Measurements from ENCODE around the gene KLHL17. TPM values are rescaled to one million over a fixed set of nuclear protein-coding genes. Genes with fewer than 3 reads are reported as not detected.

KLHL17 gene
- total and polyA plus RNA-seq, 5 donors from 2014 or later: 1.5 to 28.4 (median 1.6) TPM

GRCh38 chr1:941015-941587 lies 19.3 kb upstream of the KLHL17 start:
- no peak overlapping the region for H3K4me3 ChIP-seq (ENCODE audit: low read depth, low read length)
- H3K36me3 Mint-ChIP-seq: peaks cover 9% of the 10 kb centered on the region

GRCh38 chr1:941588-942383 lies 18.6 kb upstream of the KLHL17 start:
- H3K4me1 ChIP-seq (ENCODE audit: control insufficient read depth, insufficient read depth, low read length, poor library complexity, severe bottlenecking): peaks cover 27% of the 10 kb centered on the region
- H3K4me1 Mint-ChIP-seq: peaks cover 0 to 13% (median 0%) of the 10 kb centered on the region in 4 donors
- H3K36me3 Mint-ChIP-seq: peaks cover 9% of the 10 kb centered on the region
- no peaks in the 10 kb centered on the region for H3K36me3 ChIP-seq (ENCODE audit: control insufficient read depth, insufficient read depth, low read length)
- no peak overlapping the region for H3K4me3 ChIP-seq (ENCODE audit: low read depth, low read length)
- peak overlapping the region; percentile 70 to 84 (median 76) for H3K4me3 Mint-ChIP-seq
- H3K27me3 Mint-ChIP-seq: peaks cover 26% of the 10 kb centered on the region
- H3K27ac Mint-ChIP-seq: no peak overlapping the region
- H3K27ac ChIP-seq (ENCODE audit: insufficient read depth, low read length, poor library complexity, severe bottlenecking): no peak overlapping the region
- H3K9me3 ChIP-seq (ENCODE audit: control insufficient read depth in 2 of 2, low read length in 2 of 2): no peaks in the 10 kb centered on the region
- no peaks in the 10 kb centered on the region for H3K27me3 ChIP-seq (ENCODE audit: control insufficient read depth, insufficient read depth, low read length)
- DNase-seq (peak in 1 of 3 donors; percentile 12), ATAC-seq (ENCODE audit: low read depth in 2 of 2) (no peak)
- H3K9me3 Mint-ChIP-seq: no peaks in the 10 kb centered on the region

More at GRCh38 chr1:941015-941587, 19.3 kb upstream of the KLHL17 start:
- no peak overlapping the region for H3K27ac Mint-ChIP-seq
- peaks cover 26% of the 10 kb centered on the region for H3K27me3 Mint-ChIP-seq
- Histone ChIP-seq H3K27ac (ENCODE audit: insufficient read depth, low read length, poor library complexity, severe bottlenecking) (no peak overlapping the region), H3K27me3 (ENCODE audit: control insufficient read depth, insufficient read depth, low read length) (no peaks in the 10 kb centered on the region), H3K4me1 (ENCODE audit: control insufficient read depth, insufficient read depth, low read length, poor library complexity, severe bottlenecking) (peaks cover 27% of the 10 kb centered on the region), H3K36me3 (ENCODE audit: control insufficient read depth, insufficient read depth, low read length) (no peaks in the 10 kb centered on the region), H3K9me3 (ENCODE audit: control insufficient read depth in 2 of 2, low read length in 2 of 2) (no peaks in the 10 kb centered on the region)
- DNase-seq: no peak
- H3K4me3 Mint-ChIP-seq: peak overlapping the region; percentile 70 to 84 (median 76)
- H3K9me3 Mint-ChIP-seq: no peaks in the 10 kb centered on the region
- peaks cover 0 to 13% (median 0%) of the 10 kb centered on the region in 4 donors for H3K4me1 Mint-ChIP-seq
- ATAC-seq (ENCODE audit: low read depth in 2 of 2): no peak

GRCh38 chr1:942411-942821 lies 18.0 kb upstream of the KLHL17 start:
- DNase-seq: no peak
- H3K4me1 Mint-ChIP-seq: peaks cover 0 to 13% (median 0%) of the 10 kb centered on the region in 4 donors
- no peak for ATAC-seq (ENCODE audit: low read depth in 2 of 2)

GRCh38 chr1:942864-943533 lies 17.4 kb upstream of the KLHL17 start:
- Histone ChIP-seq H3K9me3 (ENCODE audit: control insufficient read depth in 2 of 2, low read length in 2 of 2) (no peaks in the 10 kb centered on the region), H3K4me1 (ENCODE audit: control insufficient read depth, insufficient read depth, low read length, poor library complexity, severe bottlenecking) (peaks cover 27% of the 10 kb centered on the region), H3K36me3 (ENCODE audit: control insufficient read depth, insufficient read depth, low read length) (peaks cover 10% of the 10 kb centered on the region), H3K27ac (ENCODE audit: insufficient read depth, low read length, poor library complexity, severe bottlenecking) (no peak overlapping the region), H3K27me3 (ENCODE audit: control insufficient read depth, insufficient read depth, low read length) (no peaks in the 10 kb centered on the region), H3K4me3 (ENCODE audit: low read depth, low read length) (no peak overlapping the region)
- Mint-ChIP-seq H3K36me3 (peaks cover 15% of the 10 kb centered on the region), H3K27me3 (peaks cover 22% of the 10 kb centered on the region), H3K9me3 (no peaks in the 10 kb centered on the region), H3K27ac (no peak overlapping the region), H3K4me1 (peaks cover 0 to 13% (median 0%) of the 10 kb centered on the region in 4 donors), H3K4me3 (peak overlapping the region in 2 of 4 donors; percentile 25 to 31)
- ATAC-seq (ENCODE audit: low read depth in 2 of 2) (no peak), DNase-seq (no peak)

More at GRCh38 chr1:942411-942821, 18.0 kb upstream of the KLHL17 start:
- H3K4me3 ChIP-seq (ENCODE audit: low read depth, low read length): no peak overlapping the region
- H3K9me3 ChIP-seq (ENCODE audit: control insufficient read depth in 2 of 2, low read length in 2 of 2): no peaks in the 10 kb centered on the region
- Mint-ChIP-seq H3K36me3 (peaks cover 15% of the 10 kb centered on the region), H3K27ac (no peak overlapping the region), H3K9me3 (no peaks in the 10 kb centered on the region), H3K4me3 (no peak overlapping the region), H3K27me3 (peaks cover 26% of the 10 kb centered on the region)
- H3K36me3 ChIP-seq (ENCODE audit: control insufficient read depth, insufficient read depth, low read length): peaks cover 5% of the 10 kb centered on the region
- no peaks in the 10 kb centered on the region for H3K27me3 ChIP-seq (ENCODE audit: control insufficient read depth, insufficient read depth, low read length)
- no peak overlapping the region for H3K27ac ChIP-seq (ENCODE audit: insufficient read depth, low read length, poor library complexity, severe bottlenecking)
- H3K4me1 ChIP-seq (ENCODE audit: control insufficient read depth, insufficient read depth, low read length, poor library complexity, severe bottlenecking): peaks cover 27% of the 10 kb centered on the region

GRCh38 chr1:943545-944340 lies 16.6 kb upstream of the KLHL17 start:
- peak overlapping the region in 1 of 4 donors; percentile 31 for H3K4me3 Mint-ChIP-seq
- Histone ChIP-seq H3K4me3 (ENCODE audit: low read depth, low read length) (no peak overlapping the region), H3K9me3 (ENCODE audit: control insufficient read depth in 2 of 2, low read length in 2 of 2) (no peaks in the 10 kb centered on the region), H3K36me3 (ENCODE audit: control insufficient read depth, insufficient read depth, low read length) (peaks cover 14% of the 10 kb centered on the region), H3K4me1 (ENCODE audit: control insufficient read depth, insufficient read depth, low read length, poor library complexity, severe bottlenecking) (peaks cover 27% of the 10 kb centered on the region), H3K27ac (ENCODE audit: insufficient read depth, low read length, poor library complexity, severe bottlenecking) (no peak overlapping the region), H3K27me3 (ENCODE audit: control insufficient read depth, insufficient read depth, low read length) (no peaks in the 10 kb centered on the region)
- H3K4me1 Mint-ChIP-seq: peaks cover 0 to 13% (median 0%) of the 10 kb centered on the region in 4 donors
- H3K27ac Mint-ChIP-seq: no peak overlapping the region
- peaks cover 15% of the 10 kb centered on the region for H3K36me3 Mint-ChIP-seq
- no peak for ATAC-seq (ENCODE audit: low read depth in 2 of 2)
- H3K27me3 Mint-ChIP-seq: peaks cover 15% of the 10 kb centered on the region
- no peaks in the 10 kb centered on the region for H3K9me3 Mint-ChIP-seq
- no peak for DNase-seq

GRCh38 chr1:944341-945325 lies 15.8 kb upstream of the KLHL17 start:
- H3K36me3 ChIP-seq (ENCODE audit: control insufficient read depth, insufficient read depth, low read length): peaks cover 23% of the 10 kb centered on the region
- ATAC-seq (ENCODE audit: low read depth in 2 of 2) (no peak), DNase-seq (no peak)
- H3K4me3 ChIP-seq (ENCODE audit: low read depth, low read length): no peak overlapping the region
- Mint-ChIP-seq H3K4me3 (peak overlapping the region in 1 of 4 donors; percentile 41), H3K9me3 (no peaks in the 10 kb centered on the region), H3K36me3 (peaks cover 19% of the 10 kb centered on the region), H3K27me3 (peaks cover 15% of the 10 kb centered on the region), H3K27ac (no peak overlapping the region), H3K4me1 (peaks cover 0 to 11% (median 0%) of the 10 kb centered on the region in 4 donors)
- peaks cover 27% of the 10 kb centered on the region for H3K4me1 ChIP-seq (ENCODE audit: control insufficient read depth, insufficient read depth, low read length, poor library complexity, severe bottlenecking)
- H3K27ac ChIP-seq (ENCODE audit: insufficient read depth, low read length, poor library complexity, severe bottlenecking): no peak overlapping the region
- H3K9me3 ChIP-seq (ENCODE audit: control insufficient read depth in 2 of 2, low read length in 2 of 2): no peaks in the 10 kb centered on the region
- H3K27me3 ChIP-seq (ENCODE audit: control insufficient read depth, insufficient read depth, low read length): no peaks in the 10 kb centered on the region

Data from CD4-positive, CD25-positive, alpha-beta regulatory T cell (primary cell).